ENCODE measurements around the gene MARF1.
"Not testable (repeated sequence)": the region's sequence is repeated elsewhere in the genome, so short reads cannot be mapped to it uniquely, and the experiment has no call there.

The MARF1 gene

DNA sequence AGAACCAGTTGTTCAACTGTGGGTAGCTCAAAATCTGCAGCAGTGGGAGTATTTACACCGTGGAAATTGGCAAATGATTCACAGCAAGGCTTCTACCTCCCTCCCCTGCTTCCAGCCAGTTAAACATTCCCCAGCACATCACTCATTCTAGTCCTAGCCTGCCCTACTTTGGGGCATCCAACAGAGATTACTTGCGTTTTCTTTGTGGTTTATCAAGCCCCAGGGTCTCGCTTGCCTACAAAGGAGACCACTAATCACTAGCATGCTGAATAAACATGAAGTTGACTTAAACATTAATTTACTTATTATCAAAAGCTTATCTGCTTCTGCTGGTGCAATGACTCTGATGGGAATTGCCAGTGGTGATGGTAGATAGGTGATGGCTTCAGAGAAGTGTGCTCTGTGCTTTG is 94.5 kb downstream of the MARF1 start:
- Histone ChIP-seq H2AFZ (ENCODE audit: low read depth, low read length) (no peak overlapping the region), H4K20me1 (ENCODE audit: insufficient read depth, low read length) (no peaks in the 10 kb centered on the region), H3K27me3 (ENCODE audit: insufficient read depth, low read length, poor library complexity) (no peaks in the 10 kb centered on the region), H3K4me1 (ENCODE audit: insufficient read depth, low read length) (no peaks in the 10 kb centered on the region), H3K9me3 (ENCODE audit: insufficient read depth, low read length, severe bottlenecking) (no peaks in the 10 kb centered on the region), H3K27ac (ENCODE audit: low read length) (no peak overlapping the region), H3K9ac (ENCODE audit: low read depth, low read length) (no peak overlapping the region), H3K79me2 (ENCODE audit: insufficient read depth, low read length) (no peaks in the 10 kb centered on the region), H3K4me2 (ENCODE audit: insufficient read depth, low read length) (no peak overlapping the region), H3K36me3 (ENCODE audit: insufficient read depth, low read length) (no peaks in the 10 kb centered on the region), H3K4me3 (ENCODE audit: low read depth in 1 of 2, low read length in 2 of 2) (no peak overlapping the region)
- ATAC-seq (ENCODE audit: insufficient read depth, low read depth) (no peak), DNase-seq (no peak)
- TF ChIP-seq EZH2 (IDR thresholded peaks at IDR 0.05; ENCODE audit: borderline replicate concordance, low read depth, low read length, severe bottlenecking): no peak
- TF ChIP-seq, protein P1, sequence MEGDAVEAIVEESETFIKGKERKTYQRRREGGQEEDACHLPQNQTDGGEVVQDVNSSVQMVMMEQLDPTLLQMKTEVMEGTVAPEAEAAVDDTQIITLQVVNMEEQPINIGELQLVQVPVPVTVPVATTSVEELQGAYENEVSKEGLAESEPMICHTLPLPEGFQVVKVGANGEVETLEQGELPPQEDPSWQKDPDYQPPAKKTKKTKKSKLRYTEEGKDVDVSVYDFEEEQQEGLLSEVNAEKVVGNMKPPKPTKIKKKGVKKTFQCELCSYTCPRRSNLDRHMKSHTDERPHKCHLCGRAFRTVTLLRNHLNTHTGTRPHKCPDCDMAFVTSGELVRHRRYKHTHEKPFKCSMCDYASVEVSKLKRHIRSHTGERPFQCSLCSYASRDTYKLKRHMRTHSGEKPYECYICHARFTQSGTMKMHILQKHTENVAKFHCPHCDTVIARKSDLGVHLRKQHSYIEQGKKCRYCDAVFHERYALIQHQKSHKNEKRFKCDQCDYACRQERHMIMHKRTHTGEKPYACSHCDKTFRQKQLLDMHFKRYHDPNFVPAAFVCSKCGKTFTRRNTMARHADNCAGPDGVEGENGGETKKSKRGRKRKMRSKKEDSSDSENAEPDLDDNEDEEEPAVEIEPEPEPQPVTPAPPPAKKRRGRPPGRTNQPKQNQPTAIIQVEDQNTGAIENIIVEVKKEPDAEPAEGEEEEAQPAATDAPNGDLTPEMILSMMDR (IDR thresholded peaks at IDR 0.05; ENCODE audit: borderline replicate concordance, extremely low read depth, low read length, poor library complexity, severe bottlenecking): no peak

DNA sequence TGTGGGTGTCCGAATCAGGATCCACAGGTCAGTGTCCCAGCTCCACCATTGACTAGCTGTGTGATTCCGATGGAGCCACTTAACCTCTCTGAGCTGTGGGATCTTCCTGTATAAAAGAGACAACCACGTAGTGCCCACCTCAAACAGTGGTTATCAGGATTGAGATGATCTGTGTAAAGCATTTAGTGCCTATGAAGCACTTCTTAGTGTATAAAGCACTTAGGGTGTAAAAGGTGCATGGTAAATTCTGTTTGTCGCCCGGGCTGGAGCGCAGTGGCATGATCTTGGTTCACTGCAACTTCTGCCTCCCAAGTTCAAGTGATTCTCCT is 95.2 kb downstream of the MARF1 start:
- H3K9me3 ChIP-seq (ENCODE audit: insufficient read depth, low read length, severe bottlenecking): peaks cover 4% of the 10 kb centered on the region
- H4K20me1 ChIP-seq (ENCODE audit: insufficient read depth, low read length): no peaks in the 10 kb centered on the region
- ATAC-seq (ENCODE audit: insufficient read depth, low read depth) (no peak), DNase-seq (no peak)
- no peaks in the 10 kb centered on the region for H3K36me3 ChIP-seq (ENCODE audit: insufficient read depth, low read length)
- no peak overlapping the region for H3K9ac ChIP-seq (ENCODE audit: low read depth, low read length)
- H3K4me3 ChIP-seq (ENCODE audit: low read depth in 1 of 2, low read length in 2 of 2): no peak overlapping the region
- TF ChIP-seq, protein P1 (IDR thresholded peaks at IDR 0.05; ENCODE audit: borderline replicate concordance, extremely low read depth, low read length, poor library complexity, severe bottlenecking): no peak
- TF ChIP-seq EZH2 (IDR thresholded peaks at IDR 0.05; ENCODE audit: borderline replicate concordance, low read depth, low read length, severe bottlenecking): no peak
- H3K27ac ChIP-seq (ENCODE audit: low read length): no peak overlapping the region
- no peak overlapping the region for H3K4me2 ChIP-seq (ENCODE audit: insufficient read depth, low read length)
- H3K27me3 ChIP-seq (ENCODE audit: insufficient read depth, low read length, poor library complexity): no peaks in the 10 kb centered on the region
- H3K4me1 ChIP-seq (ENCODE audit: insufficient read depth, low read length): no peaks in the 10 kb centered on the region
- no peak overlapping the region for H2AFZ ChIP-seq (ENCODE audit: low read depth, low read length)
- no peaks in the 10 kb centered on the region for H3K79me2 ChIP-seq (ENCODE audit: insufficient read depth, low read length)

DNA sequence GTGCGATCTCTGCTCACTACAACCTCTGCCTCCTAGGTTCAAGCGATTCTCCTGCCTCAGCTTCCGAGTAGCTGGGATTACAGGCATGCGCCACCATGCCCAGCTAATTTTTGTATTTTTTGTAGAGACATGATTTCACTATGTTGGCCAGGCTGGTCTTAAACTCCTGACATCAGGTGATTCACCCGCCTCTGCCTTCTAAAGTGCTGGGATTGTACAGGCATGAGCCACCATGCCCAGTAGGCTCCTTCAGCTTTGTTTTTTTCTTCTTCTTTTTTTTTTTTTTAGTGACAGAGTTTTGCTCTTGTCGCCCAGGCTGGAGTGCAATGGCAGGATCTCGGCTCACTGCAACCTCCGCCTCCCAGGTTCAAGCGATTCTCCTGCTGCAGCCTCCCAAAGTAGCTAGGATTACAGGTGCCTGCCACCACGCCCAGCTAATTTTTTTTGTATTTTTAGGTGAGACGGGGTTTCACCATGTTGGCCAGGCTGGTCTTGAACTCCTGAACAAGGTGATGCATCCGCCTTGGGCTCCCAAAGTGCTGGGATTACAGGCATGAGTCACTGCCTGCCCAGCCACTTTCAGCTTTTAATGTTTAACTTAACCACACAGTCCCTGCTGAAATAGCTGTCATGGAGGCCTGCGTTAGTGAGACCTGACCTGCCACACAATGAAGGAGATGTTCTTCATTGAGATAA is 95.7 kb downstream of the MARF1 start:
- not testable (repeated sequence) for H3K9me3 ChIP-seq (ENCODE audit: insufficient read depth, low read length, severe bottlenecking); H3K79me2 ChIP-seq (ENCODE audit: insufficient read depth, low read length); DNase-seq; H3K4me3 ChIP-seq (ENCODE audit: low read depth in 1 of 2, low read length in 2 of 2); H3K9ac ChIP-seq (ENCODE audit: low read depth, low read length); H2AFZ ChIP-seq (ENCODE audit: low read depth, low read length); H3K4me2 ChIP-seq (ENCODE audit: insufficient read depth, low read length); ATAC-seq (ENCODE audit: insufficient read depth, low read depth); H3K27me3 ChIP-seq (ENCODE audit: insufficient read depth, low read length, poor library complexity); H4K20me1 ChIP-seq (ENCODE audit: insufficient read depth, low read length); H3K36me3 ChIP-seq (ENCODE audit: insufficient read depth, low read length); H3K27ac ChIP-seq (ENCODE audit: low read length); H3K4me1 ChIP-seq (ENCODE audit: insufficient read depth, low read length)

DNA sequence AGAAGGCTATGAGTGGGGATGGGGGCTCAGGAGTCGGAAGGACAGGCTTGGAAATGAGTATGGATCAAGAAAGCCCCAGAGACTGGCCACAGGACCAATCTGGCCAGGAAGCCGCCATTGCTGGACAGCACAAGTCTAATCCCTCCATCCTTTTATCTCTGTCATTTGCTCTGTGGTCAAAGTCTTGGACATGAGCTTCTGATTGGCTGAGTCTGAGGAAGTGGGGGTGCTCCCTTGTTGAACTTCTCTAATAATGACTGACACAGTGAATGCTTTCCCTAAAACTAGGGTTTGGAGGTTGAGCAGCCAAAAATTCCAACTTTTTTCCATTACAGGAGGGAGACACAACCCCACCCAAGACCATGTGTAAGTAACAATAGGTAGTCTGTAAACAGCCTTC is 97.4 kb downstream of the MARF1 start:
- no peak overlapping the region for H3K4me2 ChIP-seq (ENCODE audit: insufficient read depth, low read length)
- no peaks in the 10 kb centered on the region for H3K4me1 ChIP-seq (ENCODE audit: insufficient read depth, low read length)
- H3K27me3 ChIP-seq (ENCODE audit: insufficient read depth, low read length, poor library complexity): no peaks in the 10 kb centered on the region
- H3K79me2 ChIP-seq (ENCODE audit: insufficient read depth, low read length): no peaks in the 10 kb centered on the region
- no peak for TF ChIP-seq EZH2 (IDR thresholded peaks at IDR 0.05; ENCODE audit: borderline replicate concordance, low read depth, low read length, severe bottlenecking)
- TF ChIP-seq, protein P1 (IDR thresholded peaks at IDR 0.05; ENCODE audit: borderline replicate concordance, extremely low read depth, low read length, poor library complexity, severe bottlenecking): no peak
- no peak for ATAC-seq (ENCODE audit: insufficient read depth, low read depth)
- no peak overlapping the region for H3K9ac ChIP-seq (ENCODE audit: low read depth, low read length)
- no peaks in the 10 kb centered on the region for H3K36me3 ChIP-seq (ENCODE audit: insufficient read depth, low read length)
- no peak overlapping the region for H2AFZ ChIP-seq (ENCODE audit: low read depth, low read length)
- no peaks in the 10 kb centered on the region for H4K20me1 ChIP-seq (ENCODE audit: insufficient read depth, low read length)
- peaks cover 5% of the 10 kb centered on the region for H3K9me3 ChIP-seq (ENCODE audit: insufficient read depth, low read length, severe bottlenecking)
- no peak overlapping the region for H3K27ac ChIP-seq (ENCODE audit: low read length)
- H3K4me3 ChIP-seq (ENCODE audit: low read depth in 1 of 2, low read length in 2 of 2): no peak overlapping the region
- no peak for DNase-seq
